SK-N-SH (cell line): Measurements from ENCODE around the gene TRIM69.
"Not testable (repeated sequence)": the region's sequence is repeated elsewhere in the genome, so short reads cannot be mapped to it uniquely, and the experiment has no call there.

Experiments
- CHD2 ChIP-seq: fragments of 150-350 bp; IDR thresholded peaks from 2 replicates; pipeline ENCODE4 v1.6.1; 2018; ENCODE audit warnings: low read length; ENCODE audit not compliant: partially characterized antibody
- CTCF ChIP-seq: fragments of 200-600 bp; sonication (generic); IDR thresholded peaks from 2 replicates; pipeline ENCODE4 v1.6.1; 2017; ENCODE audit warnings: antibody characterized with exemption, mild to moderate bottlenecking, moderate library complexity
- EP300 ChIP-seq, 2 experiments: IDR thresholded peaks; 2 replicates each; pipeline versions ENCODE4 v1.4.0 to v1.6.1; 2012; ENCODE audit warnings: borderline replicate concordance in 1 of 2, low read depth in 1 of 2, low read length in 1 of 2
- GATA2 ChIP-seq: sonication (generic); formaldehyde crosslinking; IDR thresholded peaks from 2 replicates; pipeline ENCODE4 v1.5.0; 2020; ENCODE audit warnings: mild to moderate bottlenecking, missing genetic modification reagents
- IRF3 ChIP-seq: fragments of 150-350 bp; IDR thresholded peaks from 2 replicates; pipeline ENCODE4 v1.6.1; 2016; ENCODE audit warnings: mild to moderate bottlenecking, low read depth, low read length
- JUND ChIP-seq: IDR thresholded peaks from 2 replicates; pipeline ENCODE4 v1.4.0; 2012
- SIN3A ChIP-seq: IDR thresholded peaks from 2 replicates; pipeline ENCODE4 v1.6.1; 2012; ENCODE audit warnings: low read depth, mild to moderate bottlenecking, low read length, moderate library complexity, borderline replicate concordance
- TF ChIP-seq, protein P1 (sequence below): IDR thresholded peaks from 2 replicates; pipeline ENCODE4 v1.4.0; 2012; ENCODE audit warnings: low read depth
- TF ChIP-seq, protein P2 (sequence below): fragments of 150-350 bp; IDR thresholded peaks from 2 replicates; pipeline ENCODE4 v1.6.1; 2017; ENCODE audit warnings: antibody characterized with exemption, low read length, low read depth, borderline replicate concordance

DNA sequence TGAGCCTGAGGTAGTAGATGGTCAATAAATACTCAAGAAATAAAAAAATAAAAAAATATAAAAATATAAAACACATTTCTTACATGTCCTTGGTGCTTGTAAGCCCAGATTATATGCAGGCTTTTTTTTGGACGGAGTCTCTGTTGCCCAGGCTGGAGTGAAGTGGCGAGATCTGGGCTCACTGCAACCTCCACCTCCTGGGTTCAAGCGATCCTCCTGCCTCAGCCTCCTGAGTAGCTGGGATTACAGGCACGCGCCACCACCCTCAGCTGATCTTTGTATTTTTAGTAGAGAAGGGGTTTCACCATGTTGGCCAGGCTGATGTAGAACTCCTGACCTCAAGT is 8.1 kb upstream of the TRIM69 start:
- TF ChIP-seq CTCF; IRF3; CHD2; JUND; GATA2; SIN3A; EP300 (IDR thresholded peaks at IDR 0.05; ENCODE audit: borderline replicate concordance in 1 of 2, low read depth in 1 of 2, low read length in 1 of 2): not testable (repeated sequence)
- TF ChIP-seq, protein P1, sequence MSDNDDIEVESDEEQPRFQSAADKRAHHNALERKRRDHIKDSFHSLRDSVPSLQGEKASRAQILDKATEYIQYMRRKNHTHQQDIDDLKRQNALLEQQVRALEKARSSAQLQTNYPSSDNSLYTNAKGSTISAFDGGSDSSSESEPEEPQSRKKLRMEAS = not testable (repeated sequence)
- TF ChIP-seq, protein P2, sequence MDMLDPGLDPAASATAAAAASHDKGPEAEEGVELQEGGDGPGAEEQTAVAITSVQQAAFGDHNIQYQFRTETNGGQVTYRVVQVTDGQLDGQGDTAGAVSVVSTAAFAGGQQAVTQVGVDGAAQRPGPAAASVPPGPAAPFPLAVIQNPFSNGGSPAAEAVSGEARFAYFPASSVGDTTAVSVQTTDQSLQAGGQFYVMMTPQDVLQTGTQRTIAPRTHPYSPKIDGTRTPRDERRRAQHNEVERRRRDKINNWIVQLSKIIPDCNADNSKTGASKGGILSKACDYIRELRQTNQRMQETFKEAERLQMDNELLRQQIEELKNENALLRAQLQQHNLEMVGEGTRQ = not testable (repeated sequence)
